HUDEP-2 (cell line): ENCODE data around the gene PRSS27.
"Not testable (repeated sequence)": the region's sequence is repeated elsewhere in the genome, so short reads cannot be mapped to it uniquely, and the experiment has no call there.

ENCODE experiments used
- DNase-seq, 76 experiments: peaks; one replicate each; lab custom pipeline; 2025; ENCODE audit not compliant: unreplicated experiment in 76 of 76; lab: John Stamatoyannopoulos, UW

PRSS27 gene

DNA sequence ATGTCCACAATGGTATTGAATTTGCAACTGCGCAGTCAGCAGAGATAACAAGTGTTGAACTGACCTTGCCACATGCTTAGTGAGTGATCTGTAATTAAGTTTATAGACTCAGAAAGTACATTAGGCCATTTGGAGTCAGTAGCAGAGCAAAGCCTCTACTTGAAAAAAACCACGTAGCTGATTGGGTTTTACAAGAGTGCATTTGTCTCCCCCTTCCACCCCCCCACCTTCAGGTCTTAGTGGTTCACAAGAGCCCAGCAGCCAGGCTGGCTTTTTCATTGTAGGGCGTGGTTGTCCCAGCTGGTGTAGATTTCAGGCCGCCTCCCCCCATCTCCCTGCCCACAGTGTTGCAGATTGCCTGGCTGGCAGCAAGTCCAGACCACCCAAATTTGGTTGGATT lies 40.1 kb downstream of the PRSS27 start:
- DNase-seq = peak in 40 of 76 experiments; percentile 7 to 59 (median 24)

DNA sequence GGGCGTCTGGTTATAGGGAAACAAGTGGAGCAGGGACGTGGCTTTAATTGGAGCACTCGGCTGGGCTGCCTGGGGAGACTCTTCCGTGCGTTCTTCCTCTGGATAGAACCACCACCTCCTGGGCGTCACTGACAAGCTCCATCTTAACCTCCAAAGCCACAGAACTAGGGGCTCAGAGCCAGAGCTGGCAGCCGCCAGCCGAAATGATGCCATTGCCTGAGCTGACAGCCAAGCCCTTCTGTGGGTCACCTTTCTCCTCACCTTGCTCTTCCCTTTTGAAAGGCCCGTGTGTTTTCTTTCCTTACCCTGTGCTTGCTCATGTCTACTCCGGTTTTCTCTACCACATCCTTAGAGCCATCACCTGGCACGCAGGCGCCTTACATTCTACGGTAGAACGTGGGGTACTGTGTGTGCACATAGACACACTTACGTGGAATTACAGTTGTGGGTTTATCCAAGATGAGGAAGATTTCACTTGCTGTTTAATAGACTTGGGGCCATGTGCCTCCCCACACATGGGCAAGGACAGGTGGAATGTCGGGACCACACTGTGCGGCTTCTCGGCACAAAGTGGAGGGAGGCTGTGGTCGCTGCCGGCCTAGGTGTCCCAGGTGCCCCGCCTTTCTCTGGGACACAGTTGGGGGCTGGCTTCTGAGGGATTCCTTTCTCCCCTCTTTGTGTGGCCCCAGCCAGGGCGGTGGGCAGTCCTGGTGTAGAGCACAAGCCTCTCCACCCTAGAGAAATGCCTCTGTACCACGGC lies 41.6 kb downstream of the PRSS27 start:
- DNase-seq = not testable (repeated sequence)

DNA sequence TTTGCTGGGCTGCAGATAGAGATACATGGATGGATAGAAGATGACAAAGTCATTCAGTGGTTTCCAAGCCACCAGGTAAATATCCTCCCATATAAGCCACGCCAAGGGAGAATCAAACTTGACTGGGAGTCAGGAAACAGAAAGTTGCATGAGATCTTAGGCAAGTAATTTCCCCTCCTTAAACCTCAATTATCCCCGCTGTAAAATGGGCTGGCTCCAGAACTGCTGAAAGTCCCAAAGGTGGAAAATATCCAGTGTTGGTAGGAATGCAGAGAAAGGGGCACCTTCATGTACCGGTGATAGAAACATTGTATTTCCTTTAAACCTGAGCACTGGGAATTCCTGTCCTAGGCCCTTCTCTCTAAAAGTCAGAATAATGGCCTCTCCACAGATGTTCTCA lies 43.1 kb downstream of the PRSS27 start:
- not testable (repeated sequence) for DNase-seq

DNA sequence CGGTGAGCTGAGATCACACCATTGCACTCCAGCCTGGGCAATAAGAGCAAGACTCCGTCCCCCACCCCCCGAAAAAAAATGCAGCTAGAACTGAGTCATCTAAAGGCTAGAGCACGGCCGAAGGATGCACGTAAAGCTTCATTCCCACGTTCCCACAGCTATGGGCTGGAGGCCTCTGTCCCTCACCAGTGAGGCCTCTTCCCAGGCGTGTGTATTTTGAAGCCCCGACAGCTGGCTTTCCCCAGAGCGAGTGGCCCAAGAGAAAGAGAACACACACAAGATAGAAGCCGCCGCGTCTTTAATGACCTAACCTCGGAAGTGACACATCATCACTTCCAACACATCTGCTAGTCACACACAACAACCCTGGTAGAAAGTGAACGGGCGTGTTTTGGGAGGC lies 44.3 kb downstream of the PRSS27 start:
- no peak for DNase-seq

DNA sequence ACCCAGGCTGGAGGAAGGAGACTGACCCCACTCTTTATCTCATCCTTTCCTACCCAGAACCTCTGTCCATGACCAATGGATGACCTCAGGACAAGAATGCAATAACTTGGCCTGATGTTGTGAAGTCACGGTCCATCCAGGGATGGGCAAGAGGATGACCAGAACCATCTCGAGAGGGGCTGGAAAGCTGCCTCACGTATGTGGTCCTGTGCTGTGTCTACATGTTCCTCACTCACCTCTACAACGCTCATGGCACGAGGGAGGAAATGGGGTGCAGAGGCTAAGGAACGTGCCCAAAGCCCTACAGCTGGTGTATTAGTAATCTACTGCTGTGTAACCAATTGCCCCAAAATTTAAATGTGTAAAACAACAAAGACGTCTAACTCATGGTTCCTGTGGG lies 45.0 kb downstream of the PRSS27 start:
- DNase-seq = no peak

DNA sequence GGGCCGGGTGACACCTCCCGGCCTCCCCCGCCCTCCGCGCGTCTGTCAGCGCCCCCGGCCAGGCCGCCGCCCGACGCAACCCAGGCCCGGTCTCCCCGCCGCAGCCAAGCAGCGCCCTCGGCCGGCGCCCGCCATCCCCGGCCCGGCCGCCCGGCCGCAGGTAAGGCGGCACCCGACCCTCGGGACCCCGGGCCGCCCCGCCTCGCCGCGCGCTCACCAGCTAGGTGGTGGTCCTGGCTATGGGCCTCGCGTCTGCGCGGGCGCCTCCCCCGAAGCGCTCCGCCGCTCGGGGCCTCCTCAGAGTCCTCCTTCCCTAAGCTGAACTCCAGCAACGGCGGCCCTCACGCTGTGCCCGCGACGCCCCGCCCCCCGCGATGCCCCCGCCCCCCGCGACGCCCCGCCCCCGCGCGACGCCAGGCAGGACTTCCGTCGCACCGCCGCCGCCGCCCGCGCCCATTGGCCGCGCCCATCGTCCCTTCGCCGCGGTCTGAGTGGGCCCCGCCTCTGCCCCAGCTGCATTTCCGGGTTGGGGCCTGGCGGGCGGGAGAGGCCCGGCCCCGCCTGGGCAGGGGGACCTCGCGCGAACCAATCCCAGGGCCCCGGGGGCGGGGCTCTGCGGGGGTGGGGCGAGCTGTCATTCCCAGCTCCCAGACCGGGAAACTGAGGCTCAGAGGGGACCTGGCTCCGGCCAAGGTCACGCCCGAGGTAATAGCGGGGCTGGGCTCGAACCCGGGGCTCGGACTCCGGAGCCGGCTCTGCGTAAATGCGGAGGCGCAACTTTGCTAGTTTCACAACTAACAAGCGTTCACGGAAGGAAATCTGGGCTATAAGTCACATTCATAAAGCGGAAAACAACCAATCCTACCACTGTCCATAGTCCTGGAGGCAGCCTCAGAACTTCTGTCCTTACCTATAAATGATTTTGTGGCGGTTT lies 46.7 kb downstream of the PRSS27 start:
- peak in 75 of 76 experiments; percentile 30 to 97 (median 90) for DNase-seq

DNA sequence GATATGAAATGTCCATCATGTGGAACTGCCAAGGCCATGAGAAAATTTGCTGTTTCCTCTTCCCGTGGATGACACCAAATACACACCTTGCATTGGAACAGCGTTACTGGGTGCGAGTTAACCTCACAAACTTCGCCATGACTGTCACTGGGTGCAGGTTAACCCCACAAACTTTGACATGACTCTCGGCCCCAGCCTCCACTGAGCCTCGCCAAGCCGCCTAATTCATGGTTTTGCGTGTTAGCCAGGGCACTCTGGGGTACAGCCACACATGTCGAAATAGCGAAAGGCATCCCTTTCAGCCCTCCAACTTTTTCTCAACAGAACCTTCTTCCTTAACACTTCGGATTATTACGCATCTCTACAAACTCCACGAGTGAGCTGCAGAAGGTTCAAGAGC lies 48.3 kb downstream of the PRSS27 start:
- no peak for DNase-seq

DNA sequence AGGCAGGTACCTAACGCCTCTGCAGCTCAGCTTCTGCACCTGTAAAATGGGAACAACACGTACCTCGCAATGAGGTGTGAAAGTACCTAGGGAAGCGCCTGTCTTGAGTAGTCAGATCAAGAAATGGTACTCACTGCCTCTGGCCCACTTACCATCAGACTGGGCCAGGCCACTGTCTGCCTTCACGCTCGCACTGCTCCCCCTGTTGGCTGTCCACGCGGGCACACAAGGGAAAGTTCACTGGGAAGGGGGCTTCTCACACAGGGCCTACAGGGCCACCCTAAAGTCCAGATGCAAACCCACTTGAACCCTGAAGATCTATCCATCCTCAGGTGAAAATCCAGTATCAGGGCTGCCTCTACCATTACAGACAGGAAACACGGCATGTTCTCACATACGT lies 48.8 kb downstream of the PRSS27 start:
- peak in 14 of 76 experiments; percentile 6 to 34 (median 13) for DNase-seq

DNA sequence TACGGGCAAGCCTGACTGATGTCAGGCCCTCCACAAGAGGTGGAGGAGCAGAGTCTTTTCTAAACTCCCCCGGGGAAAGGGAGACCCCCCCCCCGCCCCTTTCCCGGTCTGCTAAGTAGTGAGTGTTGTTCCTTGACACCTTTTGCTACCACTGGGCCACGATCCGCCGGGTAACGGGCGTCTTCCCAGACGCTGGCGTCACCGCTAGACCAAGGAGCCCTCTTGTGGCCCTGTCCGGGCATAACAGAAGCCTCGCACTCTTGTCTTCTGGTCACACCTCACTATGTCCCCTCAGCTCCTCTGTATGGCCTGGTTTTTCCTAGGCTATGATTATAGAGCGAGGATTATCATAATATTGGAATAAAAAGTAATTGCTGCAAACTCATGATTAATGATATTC lies 50.0 kb downstream of the PRSS27 start:
- DNase-seq = peak in 61 of 76 experiments; percentile 6 to 78 (median 56)

DNA sequence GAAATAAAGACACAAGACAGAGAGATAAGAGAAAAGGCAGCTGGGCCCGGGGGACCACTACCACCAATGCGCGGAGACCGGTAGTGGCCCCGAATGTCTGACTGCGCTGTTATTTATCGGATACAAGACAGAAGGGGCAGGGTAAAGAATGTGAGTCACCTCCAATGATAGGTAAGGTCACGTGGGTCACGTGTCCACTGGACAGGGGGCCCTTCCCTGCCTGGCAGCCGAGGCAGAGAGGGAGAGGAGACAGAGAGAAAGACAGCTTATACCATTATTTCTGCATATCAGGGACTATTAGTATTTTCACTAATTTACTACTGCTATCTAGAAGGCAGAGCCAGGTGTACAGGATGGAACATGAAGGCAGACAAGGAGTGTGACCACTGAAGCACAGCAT lies 50.4 kb downstream of the PRSS27 start:
- DNase-seq = not testable (repeated sequence)

DNA sequence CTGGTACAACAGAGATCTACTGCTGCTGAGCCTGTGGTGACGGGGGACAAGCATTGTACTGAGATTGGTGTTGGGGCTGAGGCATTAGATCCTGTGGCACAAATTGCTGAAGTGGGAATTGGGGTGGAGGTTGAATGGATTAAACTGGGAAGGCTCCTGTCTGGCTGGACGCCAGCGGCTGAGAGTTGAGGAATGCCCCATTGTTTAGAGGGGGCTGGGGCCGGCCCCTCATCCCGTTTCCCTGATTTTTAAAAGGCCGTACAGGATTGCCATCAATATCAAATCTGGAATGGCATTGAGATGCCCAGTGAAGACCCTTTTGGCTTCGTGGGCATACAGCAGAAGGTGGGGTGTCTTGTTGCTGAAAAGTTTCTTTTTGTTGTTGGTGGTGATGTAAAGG lies 53.4 kb downstream of the PRSS27 start:
- not testable (repeated sequence) for DNase-seq

DNA sequence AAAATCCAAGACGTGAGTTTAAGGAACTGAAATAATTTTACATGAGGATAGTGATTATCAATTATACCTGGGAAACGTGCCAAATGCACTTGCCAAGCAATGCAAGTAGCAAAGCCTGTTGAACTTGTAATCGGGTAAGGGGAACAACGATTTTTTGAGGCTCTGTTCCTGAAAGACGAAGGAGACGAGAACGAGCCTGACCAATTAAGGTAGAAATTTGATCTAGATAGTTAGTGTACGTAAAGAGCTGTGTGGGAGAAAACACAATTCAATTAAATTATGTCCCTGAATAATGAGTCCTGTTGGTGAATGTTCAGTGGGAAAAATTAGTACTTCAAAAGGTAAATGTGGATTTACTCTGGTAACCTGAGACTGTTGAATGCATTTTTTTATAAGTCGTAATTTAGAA lies 55.4 kb downstream of the PRSS27 start:
- peak in 4 of 76 experiments; percentile 18 to 33 (median 24) for DNase-seq

DNA sequence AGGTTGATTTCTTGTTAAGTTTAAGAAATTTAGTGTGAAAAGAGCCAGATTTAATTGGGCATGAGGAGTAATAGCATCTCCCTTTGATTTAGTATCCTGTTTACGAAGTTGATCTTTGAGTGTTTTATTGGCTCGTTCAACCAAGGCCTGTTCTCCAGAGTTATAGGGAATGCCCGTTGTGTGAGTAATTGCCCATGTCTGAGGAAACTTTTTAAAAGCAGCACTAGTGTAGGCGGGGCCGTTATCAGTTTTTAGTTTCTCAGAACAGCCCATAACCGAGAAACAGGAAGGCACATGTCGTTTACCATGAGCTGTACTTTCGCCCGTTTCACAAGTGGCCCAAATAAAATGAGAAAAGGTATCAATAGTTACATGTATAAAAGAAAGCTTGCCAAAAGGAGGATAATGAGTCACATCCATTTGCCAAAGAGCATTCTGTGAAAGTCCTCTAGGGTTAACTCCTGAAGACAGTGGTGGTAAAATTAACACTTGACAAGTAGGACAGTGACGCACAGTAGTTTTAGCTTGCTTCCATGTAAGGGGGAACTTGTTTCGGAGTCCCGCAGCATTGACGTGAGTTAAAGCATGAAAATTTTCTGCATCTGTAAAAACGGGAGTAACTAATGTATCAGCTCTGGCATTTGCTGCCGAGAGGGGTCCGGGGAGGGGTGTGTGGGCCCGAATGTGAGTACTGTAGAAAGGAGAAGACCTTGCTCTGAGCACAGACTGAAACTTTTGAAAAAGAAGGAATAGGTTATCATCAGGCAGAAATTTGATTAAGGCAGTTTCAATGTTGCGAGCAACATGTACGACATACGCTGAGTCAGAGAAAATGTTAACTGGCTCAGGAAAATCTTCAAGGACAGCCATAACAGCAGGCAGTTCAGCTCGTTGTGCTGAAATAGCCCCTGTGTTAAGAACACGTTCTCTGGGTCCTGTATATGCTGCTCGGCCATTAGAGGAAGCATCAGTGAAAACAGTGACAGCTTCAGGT lies 56.2 kb downstream of the PRSS27 start:
- peak in 56 of 76 experiments; percentile 3 to 77 (median 43) for DNase-seq
